Stimulated activated CD4-positive, alpha-beta T cell treated with anti-CD3 and anti-CD28 coated beads, Interleukin-4, amount 100 ng/mL, for 48 hours (primary cell): Measurements from ENCODE around the gene NUDT8.
"Not testable (repeated sequence)": the region's sequence is repeated elsewhere in the genome, so short reads cannot be mapped to it uniquely, and the experiment has no call there.

Source experiments
- DNase-seq, 2 donors: peaks; one replicate each; pipeline ENCODE4 v3.0.0-alpha.2; 2020; ENCODE audit warnings: low read depth in 2 of 2

The NUDT8 gene

DNA sequence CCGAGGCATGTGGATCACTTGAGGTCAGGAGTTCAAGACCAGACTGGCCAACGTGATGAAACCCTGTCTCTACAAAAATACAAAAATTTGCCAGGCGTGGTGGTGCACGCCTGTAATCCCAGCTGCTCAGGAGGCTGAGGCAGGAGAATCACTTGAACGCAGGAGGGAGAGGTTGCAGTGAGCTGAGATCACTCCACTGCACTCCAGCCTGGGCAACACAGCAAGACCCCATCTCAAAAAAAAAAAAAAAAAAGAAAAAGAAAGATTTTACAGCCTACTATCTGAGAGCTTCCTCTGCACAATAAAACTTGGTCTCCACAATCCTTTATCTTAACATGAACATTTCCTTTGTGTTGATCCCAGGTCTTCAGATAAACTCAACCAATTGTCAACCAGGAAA is 31.0 kb upstream of the NUDT8 start:
- not testable (repeated sequence) for DNase-seq

DNA sequence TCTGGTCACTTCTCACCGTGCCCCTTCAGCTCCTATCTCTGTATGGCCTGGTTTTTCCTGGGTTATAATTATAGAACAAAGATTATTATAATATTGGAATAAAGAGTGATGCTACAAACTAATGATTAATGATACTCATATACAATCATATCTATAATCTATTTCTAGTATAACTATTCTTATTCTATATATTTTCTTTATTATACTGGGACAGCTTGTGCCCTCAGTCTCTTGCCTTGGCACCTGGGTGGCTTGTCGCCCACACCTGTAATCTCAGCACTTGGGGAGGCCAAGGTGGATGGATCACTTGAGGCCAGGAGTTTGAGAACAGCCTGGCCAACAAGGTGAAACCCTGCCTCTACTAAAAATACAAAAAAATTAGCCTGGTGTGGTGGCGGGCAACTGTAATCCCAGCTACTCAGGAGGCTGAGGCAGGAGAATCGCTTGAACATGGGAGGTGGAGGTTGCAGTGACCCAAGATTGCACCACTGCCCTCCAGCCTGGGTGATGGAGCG is 30.0 kb upstream of the NUDT8 start:
- not testable (repeated sequence) for DNase-seq

- no peak for DNase-seq
Observed at GRCh38 chr11:67657300-67657699, 27.6 kb upstream of the NUDT8 start.

DNA sequence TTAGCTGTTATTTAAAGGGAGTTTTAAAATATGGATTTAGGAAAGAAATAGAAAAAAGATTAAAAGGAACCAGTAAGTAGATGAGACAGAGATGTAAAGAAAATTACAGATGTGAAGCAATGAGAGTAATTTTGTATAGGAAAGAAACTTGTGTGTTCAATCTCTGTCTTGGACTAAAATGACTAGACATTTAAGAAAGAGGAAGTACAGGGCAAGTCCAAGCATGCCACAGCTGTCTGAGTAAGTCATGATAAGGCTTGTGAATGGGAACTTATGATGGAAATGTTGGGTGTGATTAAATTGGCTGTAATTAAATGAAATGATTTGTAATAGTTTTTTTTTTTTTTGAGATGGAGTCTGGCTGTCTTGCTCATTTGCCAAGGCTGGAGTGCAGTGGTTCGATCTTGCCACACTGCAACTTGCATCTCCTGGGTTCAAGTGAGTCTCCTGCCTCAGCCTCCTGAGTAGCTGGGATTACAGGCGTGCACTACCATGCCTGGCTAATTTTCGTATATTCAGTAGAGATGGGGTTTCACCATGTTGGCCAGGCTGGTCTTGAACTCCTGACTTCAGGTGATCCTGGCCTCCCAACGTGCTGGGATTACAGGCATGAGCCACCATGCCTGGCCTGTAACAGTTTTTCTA is 26.7 kb upstream of the NUDT8 start:
- DNase-seq = no peak

- no peak for DNase-seq
Observed at GRCh38 chr11:67654225-67654624, 24.5 kb upstream of the NUDT8 start.

- DNase-seq = no peak
Observed at GRCh38 chr11:67652965-67653845, 23.5 kb upstream of the NUDT8 start.

DNA sequence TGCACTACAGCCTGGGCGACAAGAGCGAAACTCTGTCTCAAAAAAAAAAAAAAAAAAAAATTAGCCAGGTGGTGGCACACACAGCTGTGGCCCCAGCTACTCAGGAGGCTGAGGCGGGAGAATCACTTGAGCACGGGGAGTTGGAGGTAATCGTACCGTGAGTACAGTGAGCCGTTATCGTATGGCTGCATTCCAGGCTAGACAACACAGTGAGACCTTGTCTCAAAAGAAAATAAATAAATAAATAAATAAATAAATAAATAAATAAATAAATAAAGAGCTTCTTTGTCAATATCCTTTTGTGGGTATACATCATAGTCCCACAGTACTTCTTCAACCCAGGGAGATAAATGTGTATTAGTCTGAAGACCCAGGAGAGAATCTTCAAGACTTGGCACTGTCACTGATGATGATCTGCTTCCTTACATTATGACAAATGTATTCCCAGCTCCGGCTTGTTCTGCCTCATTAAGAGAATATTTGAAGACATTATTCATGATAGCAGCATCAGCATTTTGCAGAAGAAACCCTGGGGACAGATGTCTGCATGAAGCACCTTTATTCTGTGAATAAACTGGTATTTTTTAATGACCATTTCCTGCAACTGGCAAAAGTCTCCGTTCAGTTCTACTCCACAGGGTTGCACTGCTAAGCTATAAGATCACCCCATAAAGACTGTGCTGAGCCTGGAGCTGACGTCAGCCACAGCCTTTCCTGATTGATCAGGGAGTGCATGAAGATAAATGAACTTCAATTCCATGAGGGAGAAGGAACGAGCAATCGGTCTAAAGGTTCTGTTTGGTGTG is 22.4 kb upstream of the NUDT8 start:
- no peak for DNase-seq

DNA sequence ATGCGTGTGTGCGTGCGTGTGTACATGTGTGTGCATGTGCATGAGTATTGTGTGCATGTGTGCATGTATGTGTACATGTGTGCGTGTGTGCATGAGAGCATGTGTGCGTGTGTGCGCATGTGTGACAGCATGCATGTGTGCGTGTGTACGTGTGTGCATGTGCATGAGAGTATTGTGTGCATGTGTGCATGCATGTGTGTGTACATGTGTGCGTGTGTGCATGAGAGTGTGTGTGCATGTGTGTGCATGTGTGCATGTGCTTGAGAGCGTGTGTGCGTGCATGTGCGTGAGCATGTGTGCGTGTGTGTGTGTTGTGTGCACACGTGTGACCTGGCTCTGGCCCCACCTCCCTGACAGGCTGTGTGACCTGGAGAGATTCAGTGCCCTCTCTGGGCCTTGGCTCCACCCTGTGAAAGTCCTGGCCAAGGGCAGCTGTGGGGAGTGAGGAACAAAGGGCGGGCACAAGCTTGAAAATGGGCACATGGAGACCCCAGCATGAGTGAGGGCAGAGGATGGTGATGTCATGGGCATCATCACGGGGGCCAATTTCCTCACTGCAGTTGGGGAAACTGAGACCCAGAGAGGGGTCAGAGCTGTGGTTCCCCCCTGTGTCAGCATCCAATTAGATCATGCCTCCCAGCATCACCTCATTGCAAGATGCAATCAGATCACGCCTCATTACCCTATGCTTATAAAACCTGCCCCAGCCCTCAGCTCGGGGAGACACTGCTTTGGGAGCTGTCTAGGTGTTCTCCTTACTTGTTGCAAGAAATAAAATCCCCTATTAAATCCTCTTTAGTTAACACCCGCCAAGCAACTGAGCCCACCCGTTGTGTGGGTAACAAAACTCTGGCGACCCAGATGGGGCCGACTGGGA is 20.1 kb upstream of the NUDT8 start:
- no peak for DNase-seq

- no peak for DNase-seq
Observed at GRCh38 chr11:67648796-67649613, 19.3 kb upstream of the NUDT8 start.

GRCh38 chr11:67648140-67648795 is 18.5 kb upstream of the NUDT8 start:
- peak; percentile 32 to 38 for DNase-seq

DNA sequence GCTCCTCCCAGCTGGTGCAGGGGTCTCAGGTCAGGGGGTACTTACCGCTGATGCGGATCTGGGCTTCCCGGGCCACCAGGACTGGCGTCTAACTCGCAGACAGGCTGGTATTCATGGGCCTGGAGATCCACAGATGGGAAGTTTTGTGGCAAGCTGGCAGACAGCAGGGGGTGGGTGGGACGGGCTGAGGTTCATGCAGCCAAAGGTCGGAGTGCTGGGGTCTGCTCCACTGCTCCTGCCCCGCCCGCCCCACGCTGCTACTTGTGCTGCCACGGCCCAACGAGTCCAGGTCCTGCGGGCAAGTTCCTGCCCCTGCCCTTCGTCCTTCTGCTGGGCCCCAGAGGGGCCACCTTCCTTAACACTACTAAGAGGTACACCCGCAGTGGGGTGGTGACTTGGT is 17.7 kb upstream of the NUDT8 start:
- DNase-seq = no peak

DNA sequence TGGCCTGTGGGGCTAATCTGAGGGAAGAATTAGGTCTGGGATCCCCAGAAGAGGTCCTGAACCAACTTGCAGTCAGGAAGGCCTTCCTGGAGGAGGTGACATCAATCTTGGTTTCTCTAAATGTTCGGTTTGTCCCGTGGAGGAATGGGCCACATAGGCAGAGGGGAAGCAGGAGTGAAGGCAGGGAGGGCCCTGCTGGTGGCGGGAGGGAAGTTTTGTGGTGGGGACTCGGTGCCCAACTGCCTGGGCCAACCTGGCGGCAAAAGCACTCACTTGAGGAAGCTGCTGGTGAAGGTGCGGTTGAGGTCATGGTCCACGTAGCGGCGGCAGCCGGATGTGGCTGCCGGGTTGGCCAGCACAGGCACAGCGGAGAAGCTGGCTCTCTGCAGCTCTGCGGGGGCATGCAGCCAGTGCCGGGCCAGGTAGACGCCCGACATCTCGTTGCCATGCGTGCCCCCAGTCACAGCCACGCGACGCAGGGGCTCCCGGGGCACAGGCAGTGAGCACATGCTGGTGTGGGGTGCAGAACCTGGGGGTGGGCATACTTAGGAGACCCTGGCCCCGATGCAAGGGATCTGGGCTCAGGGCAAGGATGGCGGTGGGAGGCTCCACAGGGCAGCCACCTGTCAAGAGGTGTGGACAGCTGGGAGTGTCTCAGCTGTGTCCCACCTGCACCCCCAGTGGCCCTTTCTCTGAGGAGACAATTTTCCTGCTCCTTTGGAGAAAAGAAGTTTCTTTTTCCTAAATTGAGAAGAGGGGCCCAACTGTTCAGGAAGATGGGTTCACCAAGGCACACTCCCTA is 17.0 kb upstream of the NUDT8 start:
- DNase-seq = no peak

DNA sequence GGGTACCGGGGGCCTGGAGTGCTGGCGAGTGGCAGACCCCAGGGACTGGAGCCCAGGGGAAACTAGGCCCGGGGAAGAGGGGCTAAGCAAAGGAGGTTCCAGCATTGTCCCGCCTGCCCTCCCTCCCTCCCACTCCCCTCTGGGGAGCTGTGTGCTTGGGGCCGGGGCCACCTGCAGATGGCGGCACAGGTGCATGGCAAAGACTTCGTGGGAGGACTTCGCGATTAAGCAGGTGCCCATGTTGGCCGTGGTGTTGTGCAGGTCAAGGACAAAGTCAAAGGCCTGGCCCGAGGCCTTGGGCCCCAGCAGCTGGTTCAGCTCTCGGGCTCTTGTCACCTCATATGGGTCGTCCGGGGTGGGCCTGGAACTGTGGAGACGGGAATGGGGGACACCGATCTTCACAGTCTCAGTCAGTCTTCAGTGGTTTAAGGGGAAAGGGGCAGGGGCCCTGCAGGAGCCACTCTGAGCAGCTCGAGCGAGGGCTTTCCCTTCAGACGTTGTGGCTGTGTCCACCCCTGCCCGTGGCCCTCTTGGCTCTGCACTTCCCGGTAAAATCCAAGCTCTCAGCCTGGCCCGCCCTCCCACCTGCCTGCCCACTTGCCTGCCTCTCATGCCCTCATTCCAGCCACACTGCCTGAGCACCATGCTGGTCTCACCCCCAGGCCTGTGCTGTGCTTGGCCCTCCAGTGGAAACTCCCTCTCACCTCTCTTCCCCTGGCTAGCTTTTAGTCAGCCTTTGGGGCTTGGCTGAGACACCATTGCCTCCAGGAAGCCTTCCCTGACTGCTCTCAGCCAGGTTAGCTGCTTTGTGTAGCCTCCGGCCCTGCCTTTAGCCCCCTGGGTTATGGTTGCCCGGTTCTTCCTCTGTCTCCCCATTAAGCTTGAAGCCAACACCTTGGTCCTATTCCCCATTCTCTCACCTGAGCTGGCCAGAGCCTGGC is 16.1 kb upstream of the NUDT8 start:
- no peak for DNase-seq

DNA sequence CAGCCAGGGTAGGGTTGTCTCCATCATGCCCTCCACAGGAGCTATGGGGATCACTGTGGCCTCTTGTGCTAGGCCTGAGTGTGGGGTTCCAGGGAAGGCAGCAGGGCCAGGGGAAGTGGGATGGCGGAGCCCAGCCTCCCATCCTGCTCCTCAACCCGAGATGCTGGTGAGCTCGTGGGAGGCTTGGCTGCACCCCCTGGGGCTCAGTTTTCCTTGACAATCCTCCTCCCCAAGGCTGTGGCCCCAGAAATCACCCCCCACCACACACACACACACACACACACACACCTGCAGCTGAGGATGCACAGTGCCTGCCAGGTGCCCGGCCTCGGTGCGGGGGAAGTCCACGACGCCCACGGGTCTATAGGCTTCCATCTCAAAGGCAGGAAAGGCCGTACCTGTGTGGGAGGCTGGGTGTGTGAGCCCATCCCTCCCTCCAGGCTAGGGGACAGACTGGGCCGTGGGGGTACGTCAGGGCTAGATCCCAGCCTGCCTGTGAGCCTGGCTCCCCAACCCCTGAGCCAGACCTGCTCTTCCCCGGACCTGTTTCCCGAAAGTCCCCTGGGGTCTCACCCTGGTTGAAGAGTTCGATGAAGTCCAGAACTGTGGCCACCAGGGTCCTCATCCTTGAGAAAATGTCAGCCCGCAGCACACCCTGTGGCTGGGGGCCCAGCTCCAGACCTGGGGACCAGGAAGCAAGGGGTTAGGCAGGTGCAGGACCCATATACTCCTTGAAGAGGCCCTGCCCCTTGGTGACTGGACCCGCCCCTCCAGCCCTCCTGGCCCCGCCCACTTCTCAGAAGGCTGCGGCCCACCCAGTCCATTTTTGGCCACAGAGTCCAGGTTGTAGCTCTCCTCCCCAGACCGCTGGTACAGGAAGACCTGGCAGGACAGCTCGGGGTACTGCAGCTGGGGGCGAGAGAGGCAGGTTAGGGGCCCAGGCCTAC is 15.0 kb upstream of the NUDT8 start:
- no peak for DNase-seq

DNA sequence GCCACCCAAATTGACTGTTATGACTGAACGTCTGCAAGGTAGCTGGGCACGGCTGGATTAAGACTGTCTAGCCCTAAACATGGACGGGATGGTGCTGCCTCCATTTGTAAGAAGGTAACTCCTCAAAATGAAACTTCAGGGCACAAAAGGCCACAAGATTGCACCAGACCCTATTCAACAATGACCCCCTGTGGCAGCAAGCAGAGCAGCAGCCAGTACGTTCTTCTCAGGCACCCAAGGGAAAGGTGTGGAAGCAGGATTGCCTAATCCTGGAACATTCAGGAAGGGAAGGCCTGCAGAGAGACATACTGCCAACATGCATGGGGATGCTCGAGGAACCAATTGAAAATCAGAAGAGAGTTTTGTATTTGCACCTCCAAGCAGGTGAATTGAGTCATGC is 14.3 kb upstream of the NUDT8 start:
- no peak for DNase-seq
